Measurements from ENCODE around the gene DCC. TPM values are rescaled to one million over a fixed set of nuclear protein-coding genes. Genes with fewer than 3 reads are reported as not detected.

Gene DCC
- total RNA-seq, 1 experiment from 2014 or later, result not detected

DNA sequence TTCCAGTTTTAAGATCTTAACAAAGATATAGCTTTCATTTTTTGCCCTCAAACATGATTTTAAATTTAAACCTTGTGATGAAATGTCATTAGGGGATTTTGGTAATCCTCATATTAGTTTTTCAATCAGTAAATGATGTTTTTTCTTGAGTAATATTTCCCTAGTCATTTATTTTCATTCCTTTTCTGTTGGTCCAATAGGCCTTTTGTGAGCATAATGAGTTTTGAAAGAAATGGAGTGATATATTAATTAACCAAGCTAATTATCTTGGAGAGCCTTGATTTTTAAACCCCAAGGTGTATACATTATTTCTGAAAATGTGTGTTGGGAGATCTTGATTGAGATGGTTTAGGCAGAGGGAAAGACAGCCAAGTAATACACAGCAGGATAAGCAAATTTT is 46.3 kb downstream of the DCC start:
- TF ChIP-seq CBX3 (IDR thresholded peaks at IDR 0.05; ENCODE audit: low read depth) (no peak), POLR2A (IDR thresholded peaks at IDR 0.05; ENCODE audit: borderline replicate concordance, extremely low read depth, insufficient read depth, insufficient read length) (no peak), SP1 (IDR thresholded peaks at IDR 0.05; ENCODE audit: low read depth) (no peak), JUND (IDR thresholded peaks at IDR 0.05) (no peak), ELF1 (IDR thresholded peaks at IDR 0.05; ENCODE audit: borderline replicate concordance, low read depth) (no peak), EZH2phosphoT487 (IDR thresholded peaks at IDR 0.05; ENCODE audit: borderline replicate concordance) (no peak), SIN3A (IDR thresholded peaks at IDR 0.05; ENCODE audit: low read depth) (no peak), SRF (IDR thresholded peaks at IDR 0.05; ENCODE audit: low read depth) (no peak), EGR1 (IDR thresholded peaks at IDR 0.05; ENCODE audit: low read depth) (no peak), ZNF274 (IDR thresholded peaks at IDR 0.05; ENCODE audit: low read depth, low read length) (no peak), TCF7L2 (IDR thresholded peaks at IDR 0.05; ENCODE audit: borderline replicate concordance, extremely low read depth, insufficient read depth, insufficient read length) (no peak), FOSL1 (IDR thresholded peaks at IDR 0.05; ENCODE audit: low read depth) (no peak)
- TF ChIP-seq, protein P1, sequence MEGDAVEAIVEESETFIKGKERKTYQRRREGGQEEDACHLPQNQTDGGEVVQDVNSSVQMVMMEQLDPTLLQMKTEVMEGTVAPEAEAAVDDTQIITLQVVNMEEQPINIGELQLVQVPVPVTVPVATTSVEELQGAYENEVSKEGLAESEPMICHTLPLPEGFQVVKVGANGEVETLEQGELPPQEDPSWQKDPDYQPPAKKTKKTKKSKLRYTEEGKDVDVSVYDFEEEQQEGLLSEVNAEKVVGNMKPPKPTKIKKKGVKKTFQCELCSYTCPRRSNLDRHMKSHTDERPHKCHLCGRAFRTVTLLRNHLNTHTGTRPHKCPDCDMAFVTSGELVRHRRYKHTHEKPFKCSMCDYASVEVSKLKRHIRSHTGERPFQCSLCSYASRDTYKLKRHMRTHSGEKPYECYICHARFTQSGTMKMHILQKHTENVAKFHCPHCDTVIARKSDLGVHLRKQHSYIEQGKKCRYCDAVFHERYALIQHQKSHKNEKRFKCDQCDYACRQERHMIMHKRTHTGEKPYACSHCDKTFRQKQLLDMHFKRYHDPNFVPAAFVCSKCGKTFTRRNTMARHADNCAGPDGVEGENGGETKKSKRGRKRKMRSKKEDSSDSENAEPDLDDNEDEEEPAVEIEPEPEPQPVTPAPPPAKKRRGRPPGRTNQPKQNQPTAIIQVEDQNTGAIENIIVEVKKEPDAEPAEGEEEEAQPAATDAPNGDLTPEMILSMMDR (IDR thresholded peaks at IDR 0.05 in 2 of 3, conservative IDR thresholded peaks at IDR 0.05 in 1 of 3; ENCODE audit: borderline replicate concordance in 1 of 3, insufficient read depth in 1 of 3, low read depth in 2 of 3, low read length in 2 of 3), result no peak
- TF ChIP-seq, protein P2, sequence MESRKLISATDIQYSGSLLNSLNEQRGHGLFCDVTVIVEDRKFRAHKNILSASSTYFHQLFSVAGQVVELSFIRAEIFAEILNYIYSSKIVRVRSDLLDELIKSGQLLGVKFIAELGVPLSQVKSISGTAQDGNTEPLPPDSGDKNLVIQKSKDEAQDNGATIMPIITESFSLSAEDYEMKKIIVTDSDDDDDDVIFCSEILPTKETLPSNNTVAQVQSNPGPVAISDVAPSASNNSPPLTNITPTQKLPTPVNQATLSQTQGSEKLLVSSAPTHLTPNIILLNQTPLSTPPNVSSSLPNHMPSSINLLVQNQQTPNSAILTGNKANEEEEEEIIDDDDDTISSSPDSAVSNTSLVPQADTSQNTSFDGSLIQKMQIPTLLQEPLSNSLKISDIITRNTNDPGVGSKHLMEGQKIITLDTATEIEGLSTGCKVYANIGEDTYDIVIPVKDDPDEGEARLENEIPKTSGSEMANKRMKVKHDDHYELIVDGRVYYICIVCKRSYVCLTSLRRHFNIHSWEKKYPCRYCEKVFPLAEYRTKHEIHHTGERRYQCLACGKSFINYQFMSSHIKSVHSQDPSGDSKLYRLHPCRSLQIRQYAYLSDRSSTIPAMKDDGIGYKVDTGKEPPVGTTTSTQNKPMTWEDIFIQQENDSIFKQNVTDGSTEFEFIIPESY (IDR thresholded peaks at IDR 0.05; ENCODE audit: extremely low read depth, insufficient replicate concordance, low read length), result no peak
- TF ChIP-seq, protein P3, sequence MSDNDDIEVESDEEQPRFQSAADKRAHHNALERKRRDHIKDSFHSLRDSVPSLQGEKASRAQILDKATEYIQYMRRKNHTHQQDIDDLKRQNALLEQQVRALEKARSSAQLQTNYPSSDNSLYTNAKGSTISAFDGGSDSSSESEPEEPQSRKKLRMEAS (IDR thresholded peaks at IDR 0.05), result no peak
- TF ChIP-seq, protein P4, sequence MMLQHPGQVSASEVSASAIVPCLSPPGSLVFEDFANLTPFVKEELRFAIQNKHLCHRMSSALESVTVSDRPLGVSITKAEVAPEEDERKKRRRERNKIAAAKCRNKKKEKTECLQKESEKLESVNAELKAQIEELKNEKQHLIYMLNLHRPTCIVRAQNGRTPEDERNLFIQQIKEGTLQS (IDR thresholded peaks at IDR 0.05), result no peak
- TF ChIP-seq, protein P5, sequence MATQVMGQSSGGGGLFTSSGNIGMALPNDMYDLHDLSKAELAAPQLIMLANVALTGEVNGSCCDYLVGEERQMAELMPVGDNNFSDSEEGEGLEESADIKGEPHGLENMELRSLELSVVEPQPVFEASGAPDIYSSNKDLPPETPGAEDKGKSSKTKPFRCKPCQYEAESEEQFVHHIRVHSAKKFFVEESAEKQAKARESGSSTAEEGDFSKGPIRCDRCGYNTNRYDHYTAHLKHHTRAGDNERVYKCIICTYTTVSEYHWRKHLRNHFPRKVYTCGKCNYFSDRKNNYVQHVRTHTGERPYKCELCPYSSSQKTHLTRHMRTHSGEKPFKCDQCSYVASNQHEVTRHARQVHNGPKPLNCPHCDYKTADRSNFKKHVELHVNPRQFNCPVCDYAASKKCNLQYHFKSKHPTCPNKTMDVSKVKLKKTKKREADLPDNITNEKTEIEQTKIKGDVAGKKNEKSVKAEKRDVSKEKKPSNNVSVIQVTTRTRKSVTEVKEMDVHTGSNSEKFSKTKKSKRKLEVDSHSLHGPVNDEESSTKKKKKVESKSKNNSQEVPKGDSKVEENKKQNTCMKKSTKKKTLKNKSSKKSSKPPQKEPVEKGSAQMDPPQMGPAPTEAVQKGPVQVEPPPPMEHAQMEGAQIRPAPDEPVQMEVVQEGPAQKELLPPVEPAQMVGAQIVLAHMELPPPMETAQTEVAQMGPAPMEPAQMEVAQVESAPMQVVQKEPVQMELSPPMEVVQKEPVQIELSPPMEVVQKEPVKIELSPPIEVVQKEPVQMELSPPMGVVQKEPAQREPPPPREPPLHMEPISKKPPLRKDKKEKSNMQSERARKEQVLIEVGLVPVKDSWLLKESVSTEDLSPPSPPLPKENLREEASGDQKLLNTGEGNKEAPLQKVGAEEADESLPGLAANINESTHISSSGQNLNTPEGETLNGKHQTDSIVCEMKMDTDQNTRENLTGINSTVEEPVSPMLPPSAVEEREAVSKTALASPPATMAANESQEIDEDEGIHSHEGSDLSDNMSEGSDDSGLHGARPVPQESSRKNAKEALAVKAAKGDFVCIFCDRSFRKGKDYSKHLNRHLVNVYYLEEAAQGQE (IDR thresholded peaks at IDR 0.05; ENCODE audit: low read depth), result no peak
- ATAC-seq, result no peak
- Histone ChIP-seq H3K27me3 (ENCODE audit: insufficient read depth, low read length) (no peaks in the 10 kb centered on the region), H3K4me2 (ENCODE audit: low read length) (no peak overlapping the region), H3K27ac (ENCODE audit: low read depth, low read length) (no peak overlapping the region), H3K4me1 (ENCODE audit: control insufficient read depth in 1 of 2, insufficient read depth in 2 of 2, low read length in 2 of 2) (no peaks in the 10 kb centered on the region), H3K4me3 (replicated peaks in 1 of 2; ENCODE audit: low read depth in 1 of 2, low read length in 2 of 2) (no peak overlapping the region), H3K36me3 (ENCODE audit: control insufficient read depth in 1 of 2, insufficient read depth in 2 of 2, low read length in 2 of 2) (no peaks in the 10 kb centered on the region), H3K9me3 (ENCODE audit: control insufficient read depth in 1 of 2, insufficient read depth in 1 of 2, low read depth in 1 of 2, low read length in 2 of 2) (peaks cover 7 to 26% of the 10 kb centered on the region in 2 experiments; a peak in 2 of 4 replicates), H3K79me2 (ENCODE audit: insufficient read depth, low read length) (no peaks in the 10 kb centered on the region), H3K9me2 (ENCODE audit: insufficient read depth) (no peaks in the 10 kb centered on the region), H3K9ac (ENCODE audit: low read length) (no peak overlapping the region), H4K20me1 (ENCODE audit: insufficient read depth) (no peaks in the 10 kb centered on the region), H2AFZ (ENCODE audit: low read depth, low read length, poor library complexity, severe bottlenecking) (no peak overlapping the region)
- ChIA-PET CTCF (no interaction called here), POLR2A (no interaction called here), RAD21 (ENCODE audit: low non-redundant PET in 1 of 2, low total read pairs in 2 of 2, uncharacterized antibody in 2 of 2, unreplicated experiment in 2 of 2) (no interaction called here)
- no peak for DNase-seq (ENCODE audit: low read depth, low spot score)
- intact Hi-C loops (cut with micrococcal nuclease), result no loop called here
- no TSS peak for BruUV-seq (replicated peaks)

Data from HCT116 (cell line).